NCI-H1048 (cell line): ENCODE results near the gene RHBDF2.

Experiments used
- DNase-seq: peaks from one replicate; lab custom pipeline; 2025; lab: John Stamatoyannopoulos, UW

The RHBDF2 gene

DNA sequence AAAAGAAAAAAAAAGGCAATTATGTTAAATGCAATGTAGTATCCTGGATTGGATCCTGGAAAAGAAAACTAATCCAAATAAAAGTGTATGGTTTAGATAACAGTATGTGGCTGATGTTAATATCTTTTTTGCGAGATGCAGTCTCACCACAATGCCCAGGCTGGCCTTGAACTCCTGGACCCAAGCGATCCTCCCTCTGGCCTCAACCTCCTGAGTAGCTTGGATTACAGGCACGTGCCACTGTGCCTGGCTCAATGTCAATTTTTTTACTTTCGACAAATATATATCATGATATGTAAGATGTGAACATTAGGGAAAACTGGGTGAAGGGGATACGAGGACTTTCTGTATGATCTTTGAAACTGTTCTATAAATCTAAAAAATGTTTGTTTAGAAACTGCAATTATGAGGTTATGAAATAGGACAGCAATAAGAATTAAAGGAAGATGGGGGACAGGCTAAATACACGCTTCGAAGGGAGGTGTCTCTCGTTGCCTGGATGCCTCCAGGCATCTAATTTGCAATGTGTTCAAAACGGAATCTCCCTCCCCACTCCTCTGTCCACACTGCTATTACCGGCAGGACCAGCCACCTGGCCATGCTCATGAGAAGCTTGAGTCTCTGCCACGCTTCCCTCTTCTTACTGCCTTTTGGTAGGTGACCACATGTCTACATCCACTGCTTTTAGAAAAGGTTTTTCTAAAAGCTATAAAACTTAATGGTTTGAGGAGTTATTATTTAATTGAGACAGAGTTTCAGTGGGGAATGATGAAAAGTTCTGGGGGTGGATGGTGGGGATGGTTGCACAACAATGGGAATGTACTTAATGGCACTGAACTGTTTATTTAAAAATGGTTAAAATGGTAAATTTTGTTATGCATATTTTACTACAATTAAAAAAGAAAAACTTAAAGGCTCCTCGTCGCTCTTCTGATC is 63.5 kb downstream of the RHBDF2 start:
- no peak for DNase-seq

DNA sequence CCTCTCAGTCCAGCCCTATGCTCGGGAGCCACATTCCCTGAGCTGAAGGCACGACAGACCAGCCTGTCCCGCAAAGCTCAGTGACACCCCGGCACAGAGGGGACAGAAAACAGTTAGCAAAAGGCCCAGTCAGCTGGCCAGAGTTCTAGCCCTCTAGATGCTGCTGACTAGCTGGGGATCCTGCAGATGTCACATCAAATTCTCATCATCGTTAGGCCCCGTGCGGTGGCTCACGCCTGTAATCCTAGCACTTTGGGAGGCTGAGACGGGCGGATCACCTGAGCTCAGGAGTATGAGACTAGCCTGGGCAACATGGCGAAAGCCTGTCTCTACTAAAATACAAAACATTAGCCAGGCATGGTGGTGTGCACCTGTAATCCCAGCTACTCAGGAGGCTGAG is 65.5 kb downstream of the RHBDF2 start:
- no peak for DNase-seq

DNA sequence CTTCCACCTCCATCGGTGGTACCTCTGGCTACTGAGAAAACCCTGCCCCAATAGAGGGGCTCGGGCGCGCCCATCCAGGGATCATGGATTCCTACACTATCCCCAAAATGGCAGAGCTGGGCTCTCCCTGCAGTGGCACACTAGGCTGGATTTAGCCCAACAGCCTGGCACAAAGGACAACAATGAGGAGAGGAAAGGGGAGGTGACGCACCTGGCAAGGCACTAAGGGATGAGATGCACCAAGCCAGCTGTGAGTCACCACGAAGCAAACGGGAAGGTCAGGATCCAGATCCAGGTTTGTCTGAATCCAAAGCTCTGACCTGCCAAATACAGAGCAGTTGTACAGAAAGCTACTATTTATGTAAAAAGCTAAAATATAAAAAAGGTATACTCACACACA is 66.4 kb downstream of the RHBDF2 start:
- DNase-seq, result no peak

DNA sequence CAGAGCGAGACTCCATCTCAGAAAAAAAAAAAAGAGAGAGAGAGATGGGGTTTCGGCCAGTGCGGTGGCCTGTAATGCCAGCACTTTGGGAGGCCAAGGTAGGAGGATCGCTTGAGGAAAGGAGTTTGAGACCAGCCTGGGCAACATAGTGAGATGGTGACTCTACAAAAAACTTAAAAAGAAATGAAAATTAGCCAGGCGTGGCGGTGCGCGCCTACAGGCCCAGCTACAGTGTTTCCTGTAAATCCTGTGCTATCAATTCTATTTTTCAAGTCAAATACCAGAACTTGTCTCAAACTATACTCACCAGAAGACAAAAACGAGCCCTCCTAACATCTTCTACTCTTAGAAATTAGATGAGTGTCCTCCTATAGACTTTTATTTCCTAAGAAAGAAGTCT is 67.5 kb downstream of the RHBDF2 start:
- no peak for DNase-seq

DNA sequence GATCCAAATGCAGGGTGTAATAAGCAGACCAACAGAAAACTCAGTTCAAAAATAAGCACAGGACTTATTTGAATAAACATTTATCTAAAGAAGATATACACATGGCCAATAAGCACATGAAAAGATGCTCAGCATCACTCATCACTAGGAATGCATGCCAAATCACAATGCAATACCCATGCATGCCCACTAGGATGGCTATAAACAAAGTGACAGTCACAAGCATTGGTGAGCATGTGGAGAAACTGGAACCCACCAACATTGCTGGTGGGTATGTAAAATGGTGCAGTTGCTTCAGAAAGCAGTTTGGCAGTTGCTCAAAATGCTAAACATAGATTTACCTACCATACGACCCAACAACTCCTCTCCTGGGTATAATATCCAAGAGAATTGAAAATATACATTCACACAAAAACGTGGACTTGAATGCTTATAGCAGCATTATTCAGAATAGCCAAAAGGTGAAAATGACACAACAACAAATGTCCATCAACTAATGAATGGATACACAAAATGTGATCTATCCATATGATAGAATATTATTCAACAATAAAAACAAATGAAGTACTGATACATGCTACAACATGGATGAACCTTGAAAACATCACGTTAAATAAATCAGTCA is 68.4 kb downstream of the RHBDF2 start:
- no peak for DNase-seq

DNA sequence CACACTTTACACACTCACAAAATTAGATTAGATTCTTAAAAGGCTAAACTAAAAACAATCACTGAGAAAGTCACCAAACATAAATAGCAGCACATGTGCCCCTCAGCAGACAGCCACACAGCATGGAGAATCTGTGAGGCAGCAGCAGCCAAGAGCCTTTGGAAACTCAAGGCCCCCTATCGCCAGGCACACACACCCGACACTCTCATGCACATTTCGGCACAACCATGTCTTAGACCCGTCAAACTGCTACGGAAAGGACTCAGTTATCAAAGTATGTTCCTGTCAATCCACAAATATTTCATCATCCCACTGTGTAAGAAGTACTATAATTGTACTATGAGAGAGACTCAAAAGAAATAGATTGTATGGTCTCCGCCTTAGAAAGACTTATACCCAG is 69.2 kb downstream of the RHBDF2 start:
- DNase-seq, result no peak

DNA sequence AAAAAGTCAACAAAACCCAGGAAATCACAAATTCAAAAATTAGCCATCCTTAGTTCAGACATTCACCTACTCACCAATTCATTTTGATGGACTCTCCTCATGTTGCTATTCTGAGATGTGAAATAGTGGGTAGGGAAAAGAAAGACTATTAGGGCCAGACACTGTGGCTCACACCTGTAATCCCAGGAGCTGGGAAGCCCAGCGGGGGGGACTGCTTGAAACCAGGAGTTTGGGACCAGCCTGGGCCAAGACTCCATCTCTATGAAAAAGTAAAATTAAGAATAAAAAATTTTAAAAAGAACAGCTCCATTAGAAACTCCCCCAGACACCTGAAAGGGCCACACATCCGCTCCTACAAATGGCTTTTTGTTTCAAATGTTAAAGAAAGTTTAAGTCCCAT is 69.7 kb downstream of the RHBDF2 start:
- no peak for DNase-seq

DNA sequence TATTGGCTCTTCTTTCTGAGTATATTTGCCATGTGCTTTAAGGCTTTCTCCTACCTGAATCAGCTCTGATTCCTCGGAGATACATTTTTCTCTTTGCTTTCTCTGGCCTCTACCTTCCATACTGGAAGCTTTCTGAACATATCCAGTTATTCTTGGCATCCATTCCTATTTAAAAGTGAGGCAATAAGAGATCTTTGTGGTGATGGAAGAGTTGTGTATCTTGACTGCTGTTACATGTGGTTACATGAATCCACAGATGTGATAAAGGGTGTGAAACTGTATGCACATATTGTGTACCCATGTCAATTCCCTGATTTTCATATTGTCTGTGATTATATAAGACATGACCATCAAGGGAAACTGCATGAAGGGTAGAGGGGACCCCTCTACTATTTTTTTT is 72.7 kb downstream of the RHBDF2 start:
- no peak for DNase-seq

DNA sequence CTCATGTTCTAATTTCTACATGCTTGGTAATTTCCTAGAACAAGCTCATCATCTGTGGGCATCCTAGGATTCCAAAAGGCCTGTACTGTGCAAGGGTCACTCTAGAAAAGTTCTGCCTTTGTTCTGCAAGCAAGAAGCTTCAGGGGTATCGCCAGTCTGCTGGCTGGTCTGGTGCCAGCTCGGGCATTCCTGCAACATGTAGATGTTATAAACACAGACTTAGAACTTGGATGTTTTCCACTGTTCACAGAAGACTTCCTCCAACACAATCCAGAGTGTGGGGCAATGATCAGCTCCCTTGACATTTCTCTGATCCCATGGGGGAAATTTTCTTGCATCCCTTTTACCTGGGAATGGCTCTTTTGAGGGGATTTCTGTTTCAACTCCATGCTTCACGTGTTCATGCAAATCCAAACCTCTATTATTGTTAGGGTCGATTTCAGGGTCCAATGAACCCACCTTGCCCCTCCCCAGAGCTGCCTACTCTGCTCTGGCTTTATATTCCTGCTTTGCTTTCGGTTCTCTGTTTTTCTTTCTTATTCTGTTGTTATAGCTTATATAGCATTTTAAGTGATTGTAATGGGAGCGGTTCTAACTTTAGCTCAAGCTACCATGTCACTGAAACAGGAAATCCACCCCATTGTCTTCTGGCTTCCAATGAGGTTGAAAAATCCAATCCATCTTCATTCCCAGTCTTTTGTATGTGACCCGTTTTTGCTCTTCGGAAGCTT is 73.6 kb downstream of the RHBDF2 start:
- no peak for DNase-seq

DNA sequence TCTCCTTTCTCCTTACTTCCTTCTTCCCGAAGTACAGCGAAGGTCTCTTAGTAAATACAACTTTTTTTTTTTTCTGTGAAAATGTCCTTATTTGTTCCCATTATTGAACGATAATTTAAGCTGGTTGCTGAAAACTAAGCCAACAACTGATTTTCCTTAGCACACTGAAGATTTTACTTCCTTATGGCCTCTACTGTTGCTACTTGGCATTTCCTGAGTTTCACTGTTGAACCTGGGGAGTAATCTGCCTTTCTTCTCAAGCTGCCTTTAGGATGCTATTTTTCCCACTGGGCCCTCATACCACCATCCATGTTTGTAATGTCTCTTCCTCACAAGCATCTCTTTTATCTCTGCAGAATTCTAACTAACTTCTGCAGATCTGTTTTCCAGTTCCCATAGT is 74.4 kb downstream of the RHBDF2 start:
- DNase-seq, result no peak

DNA sequence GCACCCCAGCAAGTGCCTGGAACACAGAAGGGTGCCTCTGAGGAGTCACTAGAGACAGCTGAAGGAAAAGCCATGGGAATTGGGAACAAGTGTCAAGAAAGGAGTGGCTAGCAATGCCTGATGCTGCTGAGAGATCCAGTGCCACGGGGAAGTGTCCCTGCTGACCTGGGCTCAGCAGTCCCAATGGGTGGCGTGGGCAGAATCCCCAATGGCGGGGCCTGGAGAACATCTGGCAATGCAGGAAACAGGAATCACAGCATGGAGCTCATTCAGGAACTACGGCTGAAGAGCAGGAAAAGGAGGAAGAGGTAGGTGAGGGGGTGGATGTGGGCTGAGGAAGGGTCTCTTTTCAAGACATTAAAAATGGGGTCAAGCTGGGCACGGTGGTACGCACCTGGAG is 78.4 kb downstream of the RHBDF2 start:
- DNase-seq, result no peak

DNA sequence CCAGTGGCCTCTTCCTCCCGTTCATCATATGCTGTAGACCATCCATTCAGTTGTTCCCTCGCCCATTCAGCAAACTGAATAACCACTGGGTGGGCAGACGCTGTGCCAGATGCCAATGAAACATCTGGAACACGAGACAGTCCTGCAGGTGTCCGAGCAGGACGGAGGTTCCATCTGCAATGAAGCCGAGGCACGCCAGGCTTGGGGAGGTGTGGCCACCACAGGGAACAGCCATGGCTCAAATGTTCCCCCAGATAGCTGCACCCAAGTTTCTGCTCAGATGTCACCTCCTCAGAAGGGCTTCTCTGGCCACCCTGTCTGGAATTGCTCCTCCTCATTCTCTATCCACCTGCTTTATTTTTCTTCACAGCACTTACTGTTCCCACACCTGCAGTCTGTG is 78.8 kb downstream of the RHBDF2 start:
- DNase-seq, result no peak

DNA sequence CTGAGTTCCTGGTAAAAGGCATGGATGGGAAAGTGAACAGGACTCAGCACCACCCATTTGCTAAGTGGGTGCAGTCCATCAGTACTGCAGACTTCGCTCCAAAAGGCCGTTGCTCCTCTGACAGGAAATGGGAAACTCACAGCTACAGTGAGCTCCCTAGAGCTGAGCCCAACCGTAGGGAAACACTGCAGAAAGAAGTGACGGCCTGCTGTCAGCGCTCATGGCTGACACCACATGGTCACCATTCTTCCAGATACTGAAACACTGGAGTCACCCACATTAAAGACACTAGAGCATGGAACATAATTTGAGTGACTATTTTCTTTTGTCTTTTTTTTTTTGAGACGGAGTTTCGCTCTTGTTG is 80.2 kb downstream of the RHBDF2 start:
- DNase-seq, result no peak
